Esophagus (tissue), 2 donors: ENCODE measurements around the gene PRICKLE2. TPM values are rescaled to one million over a fixed set of nuclear protein-coding genes. Genes with fewer than 3 reads are reported as not detected.

Experiments used
- H3K27ac ChIP-seq, 2 donors: one replicate each; pipeline ENCODE4 v1.5.1; 2013; ENCODE audit warnings: low read depth in 2 of 2, mild to moderate bottlenecking in 2 of 2, inconsistent platforms in 1 of 2, low read length in 1 of 2, moderate library complexity in 1 of 2
- H3K27me3 ChIP-seq, 2 donors: one replicate each; pipeline ENCODE4 v1.6.1; 2013; ENCODE audit warnings: low read length in 2 of 2, control low read depth in 1 of 2, mild to moderate bottlenecking in 1 of 2; ENCODE audit not compliant: insufficient read depth in 2 of 2, control insufficient read depth in 1 of 2
- H3K36me3 ChIP-seq, 2 donors: one replicate each; pipeline ENCODE4 v1.6.1; 2013; ENCODE audit warnings: low read length in 1 of 2; ENCODE audit not compliant: control insufficient read depth in 2 of 2, insufficient read depth in 2 of 2
- H3K4me1 ChIP-seq, 2 donors: one replicate each; pipeline ENCODE4 v1.6.1; 2013; ENCODE audit warnings: low read length in 1 of 2; ENCODE audit not compliant: control insufficient read depth in 2 of 2, insufficient read depth in 2 of 2
- H3K4me3 ChIP-seq, 2 donors: one replicate each; pipeline ENCODE4 v1.5.1; 2013; ENCODE audit warnings: low read length in 2 of 2, mild to moderate bottlenecking in 2 of 2, low read depth in 1 of 2, moderate library complexity in 1 of 2
- H3K9me3 ChIP-seq, 2 donors: one replicate each; pipeline ENCODE4 v1.6.1; 2013; ENCODE audit warnings: mild to moderate bottlenecking in 2 of 2, low read depth in 1 of 2, low read length in 1 of 2, moderate library complexity in 1 of 2; ENCODE audit not compliant: control insufficient read depth in 2 of 2, insufficient read depth in 1 of 2
- WGBS, 2 donors: extraction: QIAGEN DNeasy Blood & Tissue Kit; methylation state at CpG; one replicate each; pipeline ENCODE4 v1.1.7; 2013; 5-methylcytosine and 5-hydroxymethylcytosine counted together
- polyA plus RNA-seq, 2 donors: library from polyadenylated mRNA; stranded (reverse); fragments of 200-250 nt; gene quantifications; one replicate each; pipeline ENCODE4 v1.2.3, GENCODE V29; 2013
- donor health status: healthy with polysubstance abuse.
- donor health status: Bipolar disorder and iron deficiency.

The PRICKLE2 gene
- 1 to 10 TPM; 1.3 to 2.7 TPM for polyA plus RNA-seq

DNA sequence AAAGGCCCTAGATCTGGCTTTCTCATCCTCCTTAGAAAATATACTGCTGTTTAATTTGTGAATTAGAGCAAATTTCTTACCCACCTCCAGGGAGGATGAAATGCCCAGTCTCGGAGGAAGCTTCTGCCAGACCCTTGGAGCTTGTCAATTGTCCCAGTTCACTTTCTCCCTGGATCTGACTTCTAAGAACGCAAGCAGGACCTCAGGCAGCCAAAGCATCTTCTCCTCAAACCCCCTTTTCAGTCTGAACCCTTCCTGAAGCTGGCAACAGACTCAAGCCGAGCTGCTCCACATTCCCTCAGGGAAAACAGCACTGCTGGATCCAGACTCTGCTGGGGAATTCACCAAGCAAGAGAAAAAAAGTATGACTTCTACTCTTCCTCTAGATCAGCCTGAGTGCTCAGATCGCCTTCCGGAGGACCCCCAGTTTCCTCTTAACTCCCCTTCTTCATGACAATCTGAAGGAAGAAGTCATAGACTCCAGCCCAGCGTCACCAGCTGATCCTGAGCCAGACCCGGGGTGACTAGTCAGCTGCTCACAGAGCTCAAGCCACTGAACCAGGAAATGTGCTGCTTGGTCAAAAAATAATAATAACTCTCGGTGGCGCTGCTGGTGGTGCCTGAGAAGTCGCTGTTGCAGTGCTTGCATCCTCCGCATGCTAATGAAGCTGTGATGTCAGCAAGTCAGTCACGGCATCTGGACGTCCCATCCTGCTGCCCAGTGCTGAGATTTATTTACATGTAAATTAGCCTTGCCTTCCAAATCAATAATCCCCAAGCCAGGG, at the start of gene PRICKLE2:
Gene PRICKLE2 (minus strand): TSS at position 641 of the 785 bp plus-strand sequence. CDS start 26,539 bp downstream, outside the sequence.
- WGBS, 2 donors: 12 to 22% methylated on average over 13 of the region's 13 CpGs

DNA sequence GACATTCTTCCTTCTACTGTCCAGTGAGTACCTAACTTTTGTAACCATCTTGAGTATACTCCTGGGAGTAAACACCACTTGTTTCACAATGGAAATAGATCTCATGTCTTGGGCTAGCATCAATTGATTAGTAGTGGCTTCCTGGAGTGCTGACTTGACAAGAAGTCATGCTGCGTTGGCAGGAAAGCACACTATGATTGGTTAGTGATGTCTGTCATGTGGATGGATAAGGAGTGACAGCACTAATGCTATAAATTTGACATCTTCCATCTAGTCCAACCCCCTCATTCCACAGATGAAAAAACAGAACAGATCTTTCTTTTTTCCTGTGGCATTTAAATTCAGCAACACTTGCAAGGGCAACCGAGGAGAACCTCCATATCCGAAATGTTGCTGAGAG, 47.6 kb upstream of the PRICKLE2 start:
- no peaks in the 10 kb centered on the region for H3K36me3 ChIP-seq
- H3K4me3 ChIP-seq: no peak overlapping the region
- 90 to 95% methylated on average over 3 of the region's 3 CpGs for WGBS, 2 donors
- H3K27ac ChIP-seq: no peak overlapping the region
- H3K9me3 ChIP-seq: no peaks in the 10 kb centered on the region
- no peaks in the 10 kb centered on the region for H3K4me1 ChIP-seq
- no peaks in the 10 kb centered on the region for H3K27me3 ChIP-seq

More for the DNA sequence above, at the start of gene PRICKLE2:
- peaks cover 2 to 5% of the 10 kb centered on the region in 2 donors for H3K4me1 ChIP-seq
- no peaks in the 10 kb centered on the region for H3K36me3 ChIP-seq
- H3K9me3 ChIP-seq: no peaks in the 10 kb centered on the region
- no peaks in the 10 kb centered on the region for H3K27me3 ChIP-seq
- peak within 1 kb of the TSS; percentile 68 to 75 for H3K27ac ChIP-seq
- H3K4me3 ChIP-seq: peak within 1 kb of the TSS in 1 of 2 donors; percentile 21

- WGBS, 2 donors: 93 to 99% methylated on average over 2 of the region's 2 CpGs
- H3K4me1 ChIP-seq: no peaks in the 10 kb centered on the region
- H3K36me3 ChIP-seq: no peaks in the 10 kb centered on the region
- H3K9me3 ChIP-seq: no peaks in the 10 kb centered on the region
- no peaks in the 10 kb centered on the region for H3K27me3 ChIP-seq
- H3K27ac ChIP-seq: no peak overlapping the region
- no peak overlapping the region for H3K4me3 ChIP-seq
These were observed 47.0 kb upstream of the PRICKLE2 start for GRCh38 chr3:64272271-64272670.

GRCh38 chr3:64271631-64272030, 46.4 kb upstream of the PRICKLE2 start:
- H3K36me3 ChIP-seq: no peaks in the 10 kb centered on the region
- WGBS, 2 donors: 91 to 94% methylated on average over 2 of the region's 2 CpGs
- H3K27me3 ChIP-seq: no peaks in the 10 kb centered on the region
- H3K4me3 ChIP-seq: no peak overlapping the region
- no peaks in the 10 kb centered on the region for H3K4me1 ChIP-seq
- no peaks in the 10 kb centered on the region for H3K9me3 ChIP-seq
- H3K27ac ChIP-seq: no peak overlapping the region

GRCh38 chr3:64270866-64271260, 45.6 kb upstream of the PRICKLE2 start:
- no peaks in the 10 kb centered on the region for H3K36me3 ChIP-seq
- H3K4me1 ChIP-seq: no peaks in the 10 kb centered on the region
- H3K9me3 ChIP-seq: no peaks in the 10 kb centered on the region
- H3K27ac ChIP-seq: no peak overlapping the region
- H3K27me3 ChIP-seq: no peaks in the 10 kb centered on the region
- WGBS, 2 donors: 85 to 90% methylated on average over 3 of the region's 3 CpGs
- no peak overlapping the region for H3K4me3 ChIP-seq

DNA sequence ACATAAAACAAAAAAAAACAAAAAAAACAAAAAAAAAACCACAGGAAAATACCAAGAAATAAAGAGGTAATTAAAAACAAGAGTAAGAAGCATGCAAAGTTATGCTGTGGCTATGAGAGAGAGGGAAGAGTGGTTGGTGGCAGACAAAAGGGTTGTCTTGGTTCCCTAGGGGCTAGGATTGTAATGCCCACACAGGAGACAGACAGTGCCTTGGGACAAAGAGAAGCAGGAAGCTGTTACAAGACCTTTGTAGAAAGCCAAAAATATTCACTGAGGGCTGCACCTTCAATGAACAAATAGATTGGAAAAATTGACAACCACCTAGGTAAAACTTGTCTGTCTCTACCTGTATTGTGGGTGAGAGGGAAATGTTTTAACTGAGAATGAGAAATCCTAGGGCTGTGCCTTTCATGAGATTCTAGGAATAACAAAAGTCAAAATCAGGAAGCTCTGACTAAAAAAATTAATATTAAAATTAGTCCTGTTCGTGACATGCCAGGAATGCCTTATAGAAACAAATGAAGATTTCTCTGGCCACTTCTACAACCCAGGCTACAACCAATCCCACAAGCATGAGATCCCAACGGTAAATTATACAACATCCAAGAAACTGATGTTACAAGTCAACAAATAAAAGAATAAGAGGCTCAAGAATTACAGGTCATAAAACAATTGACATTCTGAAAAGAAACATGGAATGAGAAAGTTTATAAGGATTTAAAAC, 45.0 kb upstream of the PRICKLE2 start:
- 79 to 85% methylated on average over 2 of the region's 2 CpGs for WGBS, 2 donors

DNA sequence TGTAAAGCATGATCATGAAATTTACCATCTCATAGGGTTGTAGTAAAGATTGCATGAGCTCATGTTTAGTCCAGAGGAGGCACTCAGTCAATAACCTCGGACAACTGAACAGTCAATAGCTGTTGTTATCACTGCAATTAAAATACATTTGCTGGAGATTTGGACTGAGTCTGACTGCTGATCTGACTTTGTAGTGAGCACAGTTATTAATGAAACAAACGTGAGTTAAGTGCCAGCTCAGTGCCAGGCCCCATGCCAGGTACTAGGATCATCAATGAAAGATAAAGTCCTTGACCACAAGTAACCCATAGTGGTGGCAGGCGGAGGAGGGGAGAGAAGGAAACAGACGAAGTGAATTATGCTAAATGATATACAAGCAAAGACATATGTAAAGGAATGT, 43.7 kb upstream of the PRICKLE2 start:
- H3K9me3 ChIP-seq: no peaks in the 10 kb centered on the region
- 66 to 73% methylated on average over 4 of the region's 4 CpGs for WGBS, 2 donors
- H3K27me3 ChIP-seq: no peaks in the 10 kb centered on the region
- no peaks in the 10 kb centered on the region for H3K4me1 ChIP-seq
- no peak overlapping the region for H3K4me3 ChIP-seq
- no peak overlapping the region for H3K27ac ChIP-seq
- no peaks in the 10 kb centered on the region for H3K36me3 ChIP-seq

More for the DNA sequence above, 45.0 kb upstream of the PRICKLE2 start:
- Histone ChIP-seq H3K4me1 (no peaks in the 10 kb centered on the region), H3K9me3 (no peaks in the 10 kb centered on the region), H3K36me3 (no peaks in the 10 kb centered on the region), H3K27me3 (no peaks in the 10 kb centered on the region), H3K4me3 (no peak overlapping the region), H3K27ac (no peak overlapping the region)

DNA sequence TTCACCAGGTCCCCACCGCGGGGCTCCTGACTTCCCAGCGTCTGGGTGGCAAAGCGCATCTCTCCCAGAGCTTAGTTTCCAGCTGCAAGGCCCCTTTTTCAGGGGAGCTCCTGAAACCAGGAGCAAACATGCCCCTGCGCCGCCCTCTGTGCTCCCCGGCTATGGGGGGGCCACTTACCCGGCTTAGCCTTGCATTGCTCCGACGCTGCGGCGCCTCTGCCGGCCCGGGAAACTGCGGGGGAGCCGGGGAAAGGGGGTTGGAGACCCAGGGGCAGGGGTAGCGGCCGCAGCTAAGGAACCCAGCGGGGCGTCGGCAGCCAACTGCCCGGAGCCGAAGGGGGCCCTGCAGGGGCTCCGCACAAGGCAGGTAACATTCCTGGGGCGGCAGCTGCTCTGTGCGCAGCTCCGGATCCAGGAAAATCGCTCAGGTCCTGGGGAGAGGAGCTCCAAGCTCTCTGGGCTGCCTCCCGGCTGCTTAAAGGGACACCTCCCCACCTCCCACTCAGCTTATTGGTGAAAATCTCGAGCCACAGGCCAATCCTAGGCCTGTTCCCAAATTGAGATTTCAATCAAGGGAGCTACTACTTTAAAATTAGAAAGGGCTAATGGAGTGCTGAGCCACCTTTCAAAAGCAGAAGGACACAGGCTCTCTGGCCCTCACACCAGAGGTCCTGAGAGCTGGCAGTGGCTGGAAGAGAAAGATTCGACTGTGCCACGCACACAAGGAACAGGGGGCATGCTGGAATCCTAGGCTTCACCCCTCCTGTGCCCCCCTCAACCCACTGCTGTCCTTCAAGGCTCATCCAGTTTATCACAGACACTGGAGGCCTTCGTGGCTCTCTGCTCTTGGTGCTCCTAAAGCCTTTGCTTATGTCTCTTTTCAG, 42.7 kb upstream of the PRICKLE2 start:
- no peaks in the 10 kb centered on the region for H3K9me3 ChIP-seq
- H3K4me1 ChIP-seq: no peaks in the 10 kb centered on the region
- no peaks in the 10 kb centered on the region for H3K27me3 ChIP-seq
- no peaks in the 10 kb centered on the region for H3K36me3 ChIP-seq
- H3K4me3 ChIP-seq: peak overlapping the region; percentile 56 to 76
- H3K27ac ChIP-seq: peak overlapping the region; percentile 69 to 91
- 9 to 11% methylated on average over 33 of the region's 33 CpGs for WGBS, 2 donors

- Histone ChIP-seq H3K4me1 (no peaks in the 10 kb centered on the region), H3K27me3 (no peaks in the 10 kb centered on the region), H3K4me3 (peak overlapping the region in 1 of 2 donors; percentile 41), H3K36me3 (no peaks in the 10 kb centered on the region), H3K9me3 (no peaks in the 10 kb centered on the region), H3K27ac (peak overlapping the region; percentile 68 to 78)
- WGBS, 2 donors: 35 to 36% methylated on average over 2 of the region's 2 CpGs
These were observed 41.7 kb upstream of the PRICKLE2 start for GRCh38 chr3:64266983-64267382.
